Glomerular endothelial cell (primary cell): Measurements from ENCODE around the gene ALPK3. TPM values are rescaled to one million over a fixed set of nuclear protein-coding genes. Genes with fewer than 3 reads are reported as not detected.

Experiments used
- DNase-seq: peaks from one replicate; pipeline ENCODE4 v3.0.0-alpha.2; 2011; ENCODE audit warnings: low read depth, low spot score; ENCODE audit errors: extremely low read depth
- total RNA-seq: library from RNA; depleted of rRNA; stranded (reverse); fragments of >200 nt; gene quantifications from 2 replicates; pipeline ENCODE4 v1.2.3, GENCODE V29; 2015

ALPK3 gene
- total RNA-seq, 1 donor from 2014 or later = 91.5 TPM

- no peak for DNase-seq
These were observed 18.7 kb upstream of the ALPK3 start for GRCh38 chr15:84798436-84798946.

DNA sequence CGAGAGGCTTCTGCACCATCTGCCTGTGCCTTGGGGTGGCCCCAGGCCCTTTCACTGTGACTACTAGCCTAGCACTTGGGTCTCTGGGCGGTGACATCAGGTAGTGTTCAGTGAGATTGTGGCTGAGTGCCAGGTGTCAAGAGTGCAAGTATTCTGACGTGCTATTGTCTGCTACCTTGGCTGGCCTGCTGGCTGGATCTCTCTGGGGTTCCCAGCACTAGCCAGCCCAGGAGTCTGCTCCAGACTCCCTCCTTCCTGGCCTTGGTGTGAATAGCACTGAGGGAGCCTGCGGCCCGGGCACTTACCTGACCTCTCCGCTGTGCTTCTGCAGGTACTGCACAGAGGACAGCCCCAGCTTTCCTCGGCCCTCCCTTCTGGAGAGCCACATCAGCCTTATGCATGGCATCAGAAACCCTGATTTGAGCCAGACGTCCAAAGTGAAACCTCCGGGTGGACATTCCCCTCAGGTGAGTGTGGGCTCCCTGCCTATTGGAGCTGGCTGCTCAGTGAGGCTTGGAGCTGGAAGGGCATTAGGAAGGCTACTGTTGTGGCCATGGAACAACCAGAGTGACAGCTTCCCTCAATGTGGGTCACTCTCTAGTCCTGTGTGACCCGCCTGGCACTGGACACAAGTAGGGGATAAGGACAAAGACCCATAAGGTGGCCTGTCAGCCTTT, 17.5 kb upstream of the ALPK3 start:
- no peak for DNase-seq

DNA sequence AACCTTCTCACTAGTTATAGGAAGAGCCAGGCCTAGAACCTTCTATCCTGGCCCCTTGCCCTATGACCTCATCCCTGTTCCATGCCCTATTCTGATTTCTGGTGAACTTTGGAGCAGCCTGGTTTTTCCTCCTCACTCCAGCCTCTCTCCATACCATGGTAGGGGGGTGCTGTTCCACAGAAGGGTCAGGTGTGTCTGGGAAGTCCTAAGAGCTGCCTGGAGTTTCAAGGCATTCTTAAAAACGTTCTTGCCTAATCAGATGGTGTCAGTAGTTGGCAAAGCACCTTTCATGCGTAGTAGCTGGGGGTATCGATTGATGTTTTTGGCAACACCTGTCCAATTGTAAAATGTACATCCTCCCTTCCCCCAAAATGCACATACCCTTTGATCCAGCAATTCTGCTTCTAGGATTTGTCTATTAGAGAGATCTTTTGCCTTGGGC, 16.8 kb upstream of the ALPK3 start:
- no peak for DNase-seq

- no peak for DNase-seq
These were observed 12.9 kb upstream of the ALPK3 start for GRCh38 chr15:84804005-84804900.

DNA sequence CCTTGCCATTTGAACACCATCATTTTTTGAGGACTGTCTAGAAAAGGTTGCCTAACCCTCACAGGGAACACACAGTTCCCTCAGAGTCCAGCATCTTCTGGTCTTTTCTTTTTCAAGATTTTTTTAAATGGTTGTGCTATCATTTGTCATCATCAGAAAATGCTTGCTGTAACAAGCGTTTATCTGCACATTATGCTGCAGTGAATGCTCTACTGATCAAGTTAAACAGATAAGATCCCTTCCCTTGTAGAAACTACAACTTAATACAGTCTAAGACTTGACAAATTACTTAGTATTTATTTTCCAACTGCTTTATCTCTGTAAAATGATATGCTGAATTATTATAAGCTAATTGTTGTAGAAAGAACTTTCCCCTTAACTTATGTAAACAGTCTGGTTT, 11.9 kb upstream of the ALPK3 start:
- DNase-seq = no peak

DNA sequence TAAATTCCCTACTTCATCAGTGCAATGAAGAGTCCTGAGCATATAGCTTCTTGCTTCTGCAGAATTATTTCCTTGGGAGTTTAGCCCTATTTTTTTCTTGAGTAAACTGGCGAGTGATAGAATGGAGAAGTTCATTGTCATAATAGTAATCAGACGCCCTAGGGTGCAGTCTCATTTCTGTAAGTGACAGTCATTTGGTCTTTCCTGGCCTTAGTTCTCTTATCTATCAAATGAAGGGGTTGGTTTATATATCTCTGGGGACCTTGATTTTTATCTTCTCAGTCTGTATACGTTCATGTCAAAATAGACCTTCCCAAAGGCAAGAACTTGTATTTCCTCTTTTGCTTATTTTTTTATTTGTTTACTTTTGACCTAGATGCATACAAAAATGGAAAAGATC, 9.9 kb upstream of the ALPK3 start:
- DNase-seq = no peak

DNA sequence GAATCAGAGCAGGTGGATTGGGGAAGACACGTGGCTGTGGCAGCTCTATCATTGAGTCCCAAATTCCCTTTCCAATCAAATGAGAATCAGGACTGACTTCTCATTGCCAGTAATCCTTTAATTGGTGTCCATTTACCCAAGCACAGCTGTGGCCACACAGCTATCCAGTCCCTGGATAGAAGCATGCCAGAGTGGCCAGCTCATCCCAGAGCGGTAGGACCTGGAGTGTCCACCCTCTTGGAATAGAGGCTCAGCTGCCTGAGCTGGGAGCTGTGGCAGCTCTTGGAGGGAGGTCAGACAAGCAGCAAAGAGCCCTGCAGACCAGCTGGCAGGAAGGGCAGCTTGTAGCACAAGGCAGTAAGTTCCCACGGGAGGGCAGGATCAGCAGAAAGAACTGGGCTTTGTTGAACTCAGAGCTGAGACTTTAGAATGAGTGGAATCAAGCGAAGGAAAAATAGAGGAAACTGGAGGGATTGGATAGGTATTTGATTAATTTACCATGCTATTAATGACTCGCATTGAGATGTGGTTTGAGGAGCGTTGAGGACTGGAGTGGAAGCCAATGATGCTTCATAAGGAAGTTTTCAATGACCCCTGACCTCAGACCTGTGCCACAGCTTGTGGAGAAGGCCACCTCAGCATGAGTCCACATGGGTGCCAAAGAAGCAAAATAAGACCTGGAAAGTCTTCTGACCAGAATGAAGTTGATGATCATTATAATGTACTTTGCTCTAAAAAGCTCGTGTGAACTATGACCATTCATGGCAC, 6.9 kb upstream of the ALPK3 start:
- DNase-seq = no peak

GRCh38 chr15:84811151-84811550, 6.0 kb upstream of the ALPK3 start:
- DNase-seq = no peak

GRCh38 chr15:84811828-84812227, 5.3 kb upstream of the ALPK3 start:
- no peak for DNase-seq

- DNase-seq = no peak
These were observed 4.3 kb upstream of the ALPK3 start for GRCh38 chr15:84812842-84813241.

DNA sequence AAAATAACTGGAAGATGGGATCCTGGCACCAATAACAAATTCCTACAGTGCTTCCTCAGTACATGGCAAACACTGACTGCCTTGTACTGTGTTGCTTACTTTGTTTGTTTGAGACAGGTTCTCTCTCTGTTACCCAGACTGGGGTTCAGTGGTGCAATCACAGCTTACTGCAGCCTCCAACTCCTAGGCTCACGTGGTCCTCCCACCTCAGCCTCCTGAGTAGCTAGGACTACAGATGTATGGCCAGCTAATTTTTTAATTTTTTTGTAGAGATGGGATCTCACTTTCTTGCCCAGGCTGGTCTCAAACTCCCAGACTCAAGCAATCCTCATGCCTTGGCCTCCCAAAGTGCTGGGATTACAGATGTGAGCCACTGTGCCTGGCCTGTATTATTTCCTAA, 3.7 kb upstream of the ALPK3 start:
- no peak for DNase-seq

DNA sequence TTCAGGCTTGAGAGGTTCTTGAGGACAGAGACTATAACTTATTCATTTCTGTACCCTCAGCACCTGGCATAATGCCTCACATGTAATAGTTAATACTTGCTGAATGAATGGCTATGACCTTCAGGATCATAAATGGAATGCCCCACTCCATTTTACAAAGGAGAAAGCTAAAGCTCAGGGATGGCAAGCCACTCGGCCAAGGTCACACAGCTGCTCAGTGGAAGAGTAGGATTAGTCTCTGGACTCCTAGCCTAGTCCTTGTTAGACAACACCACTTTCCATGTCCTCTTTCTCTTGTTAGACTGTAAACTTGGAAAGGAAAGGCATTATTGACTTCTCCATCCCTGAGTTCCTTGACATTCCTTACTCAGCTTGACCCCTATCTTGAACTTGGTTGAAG, 3.2 kb upstream of the ALPK3 start:
- DNase-seq = no peak

DNA sequence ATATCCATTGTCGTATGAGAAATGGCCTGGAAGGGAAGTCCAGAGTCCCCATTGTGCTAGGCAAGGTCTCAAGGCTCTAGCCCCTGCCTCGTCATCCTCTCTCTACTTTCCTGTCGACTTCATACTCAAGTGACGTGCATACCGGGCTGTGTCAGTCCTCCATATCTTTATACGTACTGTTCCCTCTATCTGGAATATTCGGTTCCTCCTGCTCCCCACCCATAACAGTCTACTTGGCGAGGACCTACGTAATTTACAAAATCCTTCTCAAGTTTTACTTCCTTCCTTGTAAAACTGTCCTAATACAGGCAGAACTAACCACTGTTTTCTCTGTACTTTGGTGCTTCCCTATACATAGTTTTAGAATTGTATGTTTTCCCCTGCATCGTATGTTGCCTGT, 2.2 kb upstream of the ALPK3 start:
- no peak for DNase-seq

GRCh38 chr15:84817466-84818081, 418 bp downstream of the ALPK3 start:
- no peak for DNase-seq

GRCh38 chr15:84818261-84819131, 1.3 kb downstream of the ALPK3 start:
- DNase-seq = peak; percentile 78

DNA sequence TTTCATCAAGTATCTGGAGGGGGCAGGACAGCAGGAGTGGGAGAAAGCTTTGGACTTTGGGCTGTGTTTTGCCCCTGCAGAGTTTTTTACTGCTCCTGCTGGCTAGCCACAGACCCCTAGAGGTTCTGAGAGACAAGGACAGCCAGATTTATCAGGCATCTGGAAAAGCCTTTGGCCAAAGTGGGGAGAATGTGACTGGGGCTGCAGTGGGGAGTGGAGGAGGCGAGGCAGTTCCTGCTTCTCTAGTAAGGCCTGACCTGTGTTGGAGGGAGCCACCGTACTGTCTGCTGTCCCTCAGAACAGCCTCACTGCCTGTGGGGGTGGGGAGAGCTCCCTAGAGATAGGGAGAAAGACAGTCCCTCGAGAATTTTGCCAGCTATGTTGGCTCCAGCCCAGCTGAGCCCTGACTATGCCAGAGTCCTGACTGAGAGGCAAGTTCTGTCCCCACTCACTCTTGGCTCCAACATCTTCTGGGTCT, 2.2 kb downstream of the ALPK3 start:
- no peak for DNase-seq

GRCh38 chr15:84819791-84820190, 2.6 kb downstream of the ALPK3 start:
- no peak for DNase-seq

DNA sequence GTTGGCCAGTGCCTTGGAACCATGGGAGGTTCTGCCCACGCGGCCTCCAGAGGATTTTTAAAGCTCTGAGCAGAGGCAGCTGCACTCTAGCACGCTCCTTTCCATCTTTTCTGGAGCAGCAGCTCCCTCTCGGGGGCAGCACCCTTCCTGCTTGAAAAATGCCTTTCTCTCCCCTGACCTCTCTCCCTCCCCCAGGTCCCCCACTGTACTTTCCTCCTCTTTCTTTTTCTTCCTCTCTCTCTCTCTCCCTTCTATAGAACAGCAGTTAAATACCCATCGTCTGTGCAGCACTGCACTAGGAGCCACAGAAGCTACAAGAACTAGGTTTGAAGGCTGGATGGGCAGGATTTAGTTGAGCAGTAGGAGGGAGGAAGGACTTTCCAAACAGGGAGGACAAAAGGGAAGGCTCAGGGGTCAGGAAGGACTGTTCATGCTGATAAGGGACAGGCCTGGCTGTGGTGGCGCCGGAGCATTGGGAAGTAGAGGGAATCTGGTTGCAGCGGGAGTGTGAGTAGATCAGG, 4.4 kb downstream of the ALPK3 start:
- no peak for DNase-seq

GRCh38 chr15:84822653-84823281, 5.6 kb downstream of the ALPK3 start:
- DNase-seq = no peak
